GM06990 (cell line): Measurements from ENCODE around the gene SASH1.
"Not testable (repeated sequence)": the region's sequence is repeated elsewhere in the genome, so short reads cannot be mapped to it uniquely, and the experiment has no call there.

Experiments
- DNase-seq: peaks from one replicate; pipeline ENCODE4 v3.0.0-alpha.2; 2011; ENCODE audit not compliant: insufficient read length; ENCODE audit errors: extremely low read depth
- H3K27me3 ChIP-seq: replicated peaks from 2 replicates; pipeline ENCODE4 v1.6.0; 2011; ENCODE audit warnings: low read length; ENCODE audit not compliant: control insufficient read depth, insufficient read depth
- H3K36me3 ChIP-seq: 2 replicates; pipeline ENCODE4 v1.5.1; 2011; ENCODE audit warnings: low read length; ENCODE audit not compliant: control insufficient read depth, insufficient read depth
- H3K4me3 ChIP-seq: replicated peaks from 2 replicates; pipeline ENCODE4 v1.5.1; 2011; ENCODE audit warnings: low read depth, mild to moderate bottlenecking, control low read depth, low read length
- TF ChIP-seq, protein P1 (sequence below): IDR thresholded peaks from 2 replicates; pipeline ENCODE4 v1.5.1; 2011; ENCODE audit warnings: low read length, control low read depth, mild to moderate bottlenecking, inconsistent platforms; ENCODE audit not compliant: insufficient read depth, poor library complexity, severe bottlenecking

The SASH1 gene

DNA sequence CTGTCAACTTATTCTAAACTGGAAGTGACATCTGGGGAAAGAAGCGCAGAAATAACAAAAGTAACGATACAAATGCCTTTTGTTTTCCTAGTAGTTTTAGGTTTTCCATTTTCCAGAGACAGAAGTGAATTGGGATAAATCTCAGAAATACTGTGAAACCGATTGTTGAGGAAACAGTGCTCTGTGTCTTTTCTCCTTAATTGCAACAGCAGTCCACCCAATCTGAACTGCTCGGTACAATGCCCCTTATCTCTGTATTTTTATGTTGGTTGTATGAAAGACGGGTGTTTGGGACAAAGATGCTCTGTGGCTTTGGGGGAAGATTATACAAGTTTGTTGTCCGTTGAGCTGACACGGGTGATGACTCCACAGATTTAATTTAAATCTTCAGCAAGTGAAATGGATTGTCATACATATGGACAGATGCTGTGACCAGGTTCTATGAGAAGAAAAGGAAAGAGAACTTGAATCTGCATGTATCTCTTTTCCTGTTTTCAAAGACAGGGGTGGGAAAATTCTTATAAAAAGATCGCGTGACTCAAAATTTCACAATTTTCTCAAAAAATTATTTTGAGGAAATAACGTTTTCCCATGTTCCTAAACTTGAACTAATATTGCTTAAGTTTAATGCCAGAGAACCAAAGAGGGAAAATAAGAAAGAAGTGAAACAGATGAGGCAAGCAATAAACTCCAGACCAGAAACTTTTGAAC lies 41.2 kb downstream of the SASH1 start:
- Histone ChIP-seq H3K4me3 (no peak overlapping the region), H3K36me3 (no peaks in the 10 kb centered on the region), H3K27me3 (no peaks in the 10 kb centered on the region)
- TF ChIP-seq, protein P1, sequence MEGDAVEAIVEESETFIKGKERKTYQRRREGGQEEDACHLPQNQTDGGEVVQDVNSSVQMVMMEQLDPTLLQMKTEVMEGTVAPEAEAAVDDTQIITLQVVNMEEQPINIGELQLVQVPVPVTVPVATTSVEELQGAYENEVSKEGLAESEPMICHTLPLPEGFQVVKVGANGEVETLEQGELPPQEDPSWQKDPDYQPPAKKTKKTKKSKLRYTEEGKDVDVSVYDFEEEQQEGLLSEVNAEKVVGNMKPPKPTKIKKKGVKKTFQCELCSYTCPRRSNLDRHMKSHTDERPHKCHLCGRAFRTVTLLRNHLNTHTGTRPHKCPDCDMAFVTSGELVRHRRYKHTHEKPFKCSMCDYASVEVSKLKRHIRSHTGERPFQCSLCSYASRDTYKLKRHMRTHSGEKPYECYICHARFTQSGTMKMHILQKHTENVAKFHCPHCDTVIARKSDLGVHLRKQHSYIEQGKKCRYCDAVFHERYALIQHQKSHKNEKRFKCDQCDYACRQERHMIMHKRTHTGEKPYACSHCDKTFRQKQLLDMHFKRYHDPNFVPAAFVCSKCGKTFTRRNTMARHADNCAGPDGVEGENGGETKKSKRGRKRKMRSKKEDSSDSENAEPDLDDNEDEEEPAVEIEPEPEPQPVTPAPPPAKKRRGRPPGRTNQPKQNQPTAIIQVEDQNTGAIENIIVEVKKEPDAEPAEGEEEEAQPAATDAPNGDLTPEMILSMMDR = no peak
- no peak for DNase-seq

DNA sequence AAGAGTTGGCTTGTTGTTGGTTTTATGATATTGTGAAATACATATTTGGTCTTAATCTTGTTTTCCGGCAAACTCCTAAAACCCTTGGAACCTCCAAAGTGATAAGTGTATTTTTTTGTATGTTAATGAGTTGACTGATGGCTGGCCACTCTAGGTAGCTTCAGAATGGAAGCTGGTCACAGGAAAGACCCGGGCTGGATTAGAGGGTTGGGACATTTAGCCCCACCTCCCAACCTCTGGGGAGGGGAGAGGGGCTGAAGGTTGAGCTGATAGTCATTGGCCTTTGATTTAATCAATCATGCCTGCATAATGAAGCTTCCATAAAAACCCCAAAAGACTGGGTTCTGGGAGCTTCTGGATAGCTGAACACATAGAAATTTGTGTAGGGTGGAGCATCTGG lies 42.7 kb downstream of the SASH1 start:
- no peaks in the 10 kb centered on the region for H3K27me3 ChIP-seq
- no peak overlapping the region for H3K4me3 ChIP-seq
- DNase-seq = no peak
- no peaks in the 10 kb centered on the region for H3K36me3 ChIP-seq
- TF ChIP-seq, protein P1 = no peak

DNA sequence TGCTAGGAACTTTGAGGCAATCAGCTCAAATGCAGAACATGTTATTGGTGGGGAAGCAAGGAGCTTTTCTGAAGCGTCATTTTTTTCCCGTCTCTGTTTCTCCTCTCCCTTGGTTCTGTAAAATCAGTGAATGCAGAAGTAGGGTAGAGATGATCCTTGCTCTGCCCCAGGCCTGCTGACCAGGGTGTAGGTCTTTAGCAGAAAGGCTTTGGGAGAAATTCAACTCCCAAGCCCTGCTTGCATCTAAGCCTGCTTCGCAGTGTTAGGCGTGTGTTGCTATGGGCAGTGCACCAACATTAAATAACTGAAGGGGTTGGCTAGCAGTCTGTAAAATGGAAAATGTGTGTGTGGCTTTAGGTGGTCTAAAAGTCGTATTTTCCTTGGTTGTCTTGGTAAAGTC lies 45.9 kb downstream of the SASH1 start:
- H3K4me3 ChIP-seq = no peak overlapping the region
- DNase-seq = no peak
- no peaks in the 10 kb centered on the region; the same call in 1 of the 2 replicates for H3K27me3 ChIP-seq
- H3K36me3 ChIP-seq = no peaks in the 10 kb centered on the region
- TF ChIP-seq, protein P1 = no peak

DNA sequence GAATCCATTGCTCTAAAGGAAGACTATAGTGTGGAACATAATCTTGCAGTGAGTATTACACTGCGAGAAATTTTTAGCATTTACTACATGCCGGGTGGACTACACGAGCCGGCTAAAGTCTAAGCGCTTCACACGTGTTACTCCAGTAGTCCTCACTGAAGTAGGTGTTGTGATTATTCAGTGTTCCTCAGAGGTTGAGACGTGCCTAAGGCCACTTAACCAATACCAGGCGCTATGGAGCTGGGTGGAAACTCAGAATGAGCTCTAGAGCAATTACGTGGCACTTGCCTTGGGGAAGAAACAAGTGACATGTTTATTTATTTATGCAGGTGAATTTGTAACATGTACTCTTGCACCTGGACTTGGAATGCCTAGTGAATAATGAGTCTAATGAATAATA lies 46.4 kb downstream of the SASH1 start:
- no peak overlapping the region for H3K4me3 ChIP-seq
- no peaks in the 10 kb centered on the region; the same call in 1 of the 2 replicates for H3K27me3 ChIP-seq
- no peaks in the 10 kb centered on the region for H3K36me3 ChIP-seq
- TF ChIP-seq, protein P1 = no peak
- DNase-seq = no peak

DNA sequence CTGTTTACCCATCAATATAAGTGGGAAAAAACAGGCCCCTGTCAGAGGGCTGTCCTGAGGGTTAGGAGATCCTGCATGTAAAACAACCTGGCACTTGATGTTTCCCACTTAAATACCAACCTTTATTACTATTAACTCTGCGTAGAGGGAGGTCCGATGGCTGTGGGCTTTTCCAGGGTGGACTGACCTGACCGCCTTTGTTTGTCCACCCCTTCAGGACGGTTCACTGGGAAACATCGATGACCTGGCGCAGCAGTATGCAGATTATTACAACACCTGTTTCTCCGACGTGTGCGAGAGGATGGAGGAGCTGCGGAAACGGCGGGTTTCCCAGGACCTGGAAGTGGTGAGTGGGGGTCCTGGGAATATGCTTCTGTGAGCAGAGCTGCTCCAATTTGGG lies 47.3 kb downstream of the SASH1 start:
- Histone ChIP-seq H3K36me3 (no peaks in the 10 kb centered on the region), H3K4me3 (no peak overlapping the region), H3K27me3 (no peaks in the 10 kb centered on the region; the same call in 1 of the 2 replicates)
- DNase-seq = no peak
- TF ChIP-seq, protein P1 = no peak

DNA sequence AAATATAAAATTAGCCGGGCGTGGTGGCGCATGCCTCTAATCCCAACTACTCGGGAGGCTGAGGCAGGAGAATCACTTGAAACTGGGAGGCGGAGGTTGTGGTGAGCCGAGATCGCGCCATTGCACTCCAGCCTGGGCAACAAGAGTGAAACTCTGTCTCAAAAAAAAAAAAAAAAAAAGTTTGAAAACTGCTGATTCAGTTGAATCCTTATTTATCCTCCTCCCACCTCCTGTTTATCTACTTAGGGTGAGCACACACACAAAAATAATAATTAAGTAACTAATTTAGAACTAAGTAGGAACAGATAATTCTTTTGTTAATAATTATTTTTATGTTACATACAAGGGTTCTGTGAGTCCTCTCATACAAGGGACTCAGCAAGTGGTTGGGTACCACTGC lies 49.5 kb downstream of the SASH1 start:
- DNase-seq, H3K36me3 ChIP-seq, H3K4me3 ChIP-seq, H3K27me3 ChIP-seq: not testable (repeated sequence)
